SK-N-SH (cell line): ENCODE measurements around the gene CDH16. TPM values are rescaled to one million over a fixed set of nuclear protein-coding genes. Genes with fewer than 3 reads are reported as not detected.

ENCODE experiments used
- CTCF ChIA-PET: fragments of 300-600, 350-600 bp; formaldehyde crosslinking; extraction: SDS; loops from one replicate; lab custom pipeline; 2021; lab: Yijun Ruan, JAX
- POLR2A ChIA-PET: fragments of 350-600 bp; sonication (Branson Sonifier 250); formaldehyde crosslinking; extraction: SDS; loops from one replicate; lab custom pipeline; 2020; ENCODE audit warnings: antibody characterized with exemption, inconsistent platforms; lab: Yijun Ruan, JAX
- DNase-seq: peaks from one replicate; pipeline ENCODE4 v3.0.0; 2012
- H2AFZ ChIP-seq: fragments of 200-600 bp; sonication (generic); 2 replicates; pipeline ENCODE4 v1.8.1; 2016; ENCODE audit warnings: antibody characterized with exemption, mild to moderate bottlenecking, low read depth
- H3F3A ChIP-seq: fragments of 200-600 bp; sonication (generic); replicated peaks from 2 replicates; pipeline ENCODE3; 2016; ENCODE audit warnings: antibody characterized with exemption, mild to moderate bottlenecking; ENCODE audit not compliant: insufficient read depth
- H3K27ac ChIP-seq, 2 experiments: fragments of 200-500 bp in 1 of 2; fragments of 200-600 bp in 1 of 2; sonication (Bioruptor generic) in 1 of 2; sonication (generic), shearing (Covaris generic) in 1 of 2; 2 replicates each; pipeline versions ENCODE4 v1.5.1 to v1.6.1; 2014 to 2016; ENCODE audit warnings: low read depth in 2 of 2, inconsistent platforms in 1 of 2, low read length in 1 of 2, mild to moderate bottlenecking in 1 of 2, mixed read lengths in 1 of 2
- H3K27me3 ChIP-seq: fragments of 200-600 bp; sonication (generic), shearing (Covaris generic); 2 replicates; pipeline ENCODE4 v1.6.1; 2016; ENCODE audit warnings: mixed run types; ENCODE audit not compliant: insufficient read depth
- H3K36me3 ChIP-seq, 2 experiments: fragments of 200-500 bp in 1 of 2; fragments of 200-600 bp in 1 of 2; sonication (Bioruptor generic) in 1 of 2; sonication (generic) in 1 of 2; replicated peaks in 1 of 2; 2 replicates each; pipeline versions ENCODE3 to v1.5.1; 2014 to 2016; ENCODE audit warnings: low read length in 1 of 2, mild to moderate bottlenecking in 1 of 2; ENCODE audit not compliant: insufficient read depth in 2 of 2, control insufficient read depth in 1 of 2
- H3K4me1 ChIP-seq, 2 experiments: fragments of 200-500 bp in 1 of 2; fragments of 200-600 bp in 1 of 2; sonication (Bioruptor generic) in 1 of 2; sonication (generic), shearing (Covaris generic) in 1 of 2; 2 replicates each; pipeline versions ENCODE4 v1.5.1 to v1.6.1; 2014 to 2016; ENCODE audit warnings: low read depth in 1 of 2, low read length in 1 of 2, mixed run types in 1 of 2; ENCODE audit not compliant: insufficient read depth in 2 of 2, control insufficient read depth in 1 of 2
- H3K4me2 ChIP-seq: fragments of 200-600 bp; sonication (generic), shearing (Covaris generic); 2 replicates; pipeline ENCODE4 v1.6.1; 2017; ENCODE audit warnings: mixed run types
- H3K4me3 ChIP-seq, 2 experiments: fragments of 200-500 bp in 1 of 2; fragments of 200-600 bp in 1 of 2; sonication (Bioruptor generic) in 1 of 2; sonication (generic), shearing (Covaris generic) in 1 of 2; 2 replicates each; pipeline versions ENCODE4 v1.5.1 to v1.8.1; 2014 to 2016; ENCODE audit warnings: low read depth in 2 of 2, inconsistent platforms in 1 of 2, low read length in 1 of 2, mild to moderate bottlenecking in 1 of 2, mixed read lengths in 1 of 2, moderate library complexity in 1 of 2
- H3K79me2 ChIP-seq: fragments of 200-600 bp; sonication (generic); 2 replicates; pipeline ENCODE4 v1.8.1; 2017; ENCODE audit warnings: mild to moderate bottlenecking; ENCODE audit not compliant: insufficient read depth
- H3K9ac ChIP-seq: fragments of 200-600 bp; sonication (generic); 2 replicates; pipeline ENCODE4 v1.6.1; 2017; ENCODE audit warnings: mixed run types
- H3K9me2 ChIP-seq: fragments of 200-600 bp; sonication (generic); 2 replicates; pipeline ENCODE4 v1.6.1; 2017; ENCODE audit warnings: mixed run types
- H3K9me3 ChIP-seq: fragments of 200-600 bp; sonication (generic); 2 replicates; pipeline ENCODE4 v1.6.1; 2017; ENCODE audit warnings: mixed run types, mild to moderate bottlenecking, moderate library complexity
- H4K20me1 ChIP-seq: fragments of 200-600 bp; sonication (generic); 2 replicates; pipeline ENCODE4 v1.6.1; 2017; ENCODE audit warnings: mild to moderate bottlenecking, mixed run types; ENCODE audit not compliant: insufficient read depth
- CHD2 ChIP-seq: fragments of 150-350 bp; IDR thresholded peaks from 2 replicates; pipeline ENCODE4 v1.6.1; 2018; ENCODE audit warnings: low read length; ENCODE audit not compliant: partially characterized antibody
- CTCF ChIP-seq: fragments of 200-600 bp; sonication (generic); IDR thresholded peaks from 2 replicates; pipeline ENCODE4 v1.6.1; 2017; ENCODE audit warnings: antibody characterized with exemption, mild to moderate bottlenecking, moderate library complexity
- EZH2phosphoT487 ChIP-seq: fragments of 200-600 bp; sonication (generic); IDR thresholded peaks from 2 replicates; pipeline ENCODE4 v1.6.1; 2017; ENCODE audit warnings: low read depth, mixed run types, mild to moderate bottlenecking, antibody characterized with exemption, moderate library complexity, borderline replicate concordance
- FOSL2 ChIP-seq: IDR thresholded peaks from 2 replicates; pipeline ENCODE4 v1.4.0; 2012; ENCODE audit warnings: low read depth, mild to moderate bottlenecking, moderate library complexity, borderline replicate concordance
- GATA2 ChIP-seq: sonication (generic); formaldehyde crosslinking; IDR thresholded peaks from 2 replicates; pipeline ENCODE4 v1.5.0; 2020; ENCODE audit warnings: mild to moderate bottlenecking, missing genetic modification reagents
- MEF2A ChIP-seq: IDR thresholded peaks from 2 replicates; pipeline ENCODE4 v1.4.0; 2012; ENCODE audit warnings: low read depth, borderline replicate concordance
- NFIC ChIP-seq: IDR thresholded peaks from 2 replicates; pipeline ENCODE4 v1.4.0; 2012; ENCODE audit warnings: borderline replicate concordance
- NRF1 ChIP-seq: IDR thresholded peaks from 2 replicates; pipeline ENCODE4 v1.6.1; 2012; ENCODE audit warnings: low read depth, mild to moderate bottlenecking, low read length
- PBX3 ChIP-seq: IDR thresholded peaks from 2 replicates; pipeline ENCODE4; 2012
- POLR2AphosphoS5 ChIP-seq: IDR thresholded peaks from 2 replicates; pipeline ENCODE4 v1.6.1; 2012; ENCODE audit warnings: low read depth, low read length
- RCOR1 ChIP-seq: fragments of 150-350 bp; IDR thresholded peaks from 2 replicates; pipeline ENCODE4 v1.6.1; 2017; ENCODE audit warnings: antibody characterized with exemption, low read length
- USF1 ChIP-seq: IDR thresholded peaks from 2 replicates; pipeline ENCODE4 v1.4.0; 2012; ENCODE audit warnings: low read depth, borderline replicate concordance
- USF2 ChIP-seq: fragments of 150-350 bp; IDR thresholded peaks from 2 replicates; pipeline ENCODE4 v1.6.1; 2017; ENCODE audit warnings: antibody characterized with exemption, low read length, low read depth, borderline replicate concordance
- WGBS: methylation state at CpG from one replicate; pipeline ENCODE4 v1.1.6; 2017; ENCODE audit warnings: low lambda C conversion rate; 5-methylcytosine and 5-hydroxymethylcytosine counted together
- polyA plus RNA-seq, 3 experiments: library from polyadenylated mRNA; depleted of rRNA; stranded (reverse); fragments of >200 nt; gene quantifications; 2 replicates each; pipeline ENCODE4 v1.2.3, GENCODE V29; 2012

The CDH16 gene
- polyA plus RNA-seq, 1 of the 3 experiments (the other 2 are of a cell fraction): not detected

GRCh38 chr16:66908116-66908515, 10.6 kb downstream of the CDH16 start:
- Histone ChIP-seq H3F3A (no peaks in the 10 kb centered on the region), H3K4me1 (no peaks in the 10 kb centered on the region; a peak in 1 of 4 replicates), H3K27me3 (no peaks in the 10 kb centered on the region), H4K20me1 (no peaks in the 10 kb centered on the region), H3K9me3 (no peaks in the 10 kb centered on the region), H3K79me2 (no peaks in the 10 kb centered on the region), H3K9me2 (no peaks in the 10 kb centered on the region), H3K4me2 (no peak overlapping the region), H3K4me3 (no peak overlapping the region), H2AFZ (no peak overlapping the region), H3K36me3 (no peaks in the 10 kb centered on the region), H3K27ac (no peak overlapping the region), H3K9ac (no peak overlapping the region)
- ChIA-PET CTCF (interaction anchor here (3.0 to 5.7 kb wide), 2 partner anchors 11 to 12 kb away, joined by 13 to 40 read pairs; partner anchors contain the start of gene CDH16), POLR2A (no interaction called here)
- peak; percentile 4 for DNase-seq
- 0% methylated on average over 1 of the region's 3 CpGs for WGBS
- no peak for TF ChIP-seq RCOR1
- TF ChIP-seq NFIC: no peak
- TF ChIP-seq PBX3: no peak
- no peak for TF ChIP-seq EZH2phosphoT487
- TF ChIP-seq CTCF: no peak
- no peak for TF ChIP-seq NRF1
- TF ChIP-seq MEF2A: no peak
- TF ChIP-seq FOSL2: no peak
- TF ChIP-seq CHD2: no peak
- no peak for TF ChIP-seq POLR2AphosphoS5
- no peak for TF ChIP-seq GATA2 (CRISPR knock-in tag)
- no peak for TF ChIP-seq USF2
- TF ChIP-seq USF1: no peak
